SH-SY5Y (cell line): ENCODE data around the gene PFDN1.

Experiments used
- GATA2 ChIP-seq: IDR thresholded peaks from 2 replicates; pipeline ENCODE4 v1.6.1; 2011; ENCODE audit warnings: mild to moderate bottlenecking, low read depth, low read length
- GATA3 ChIP-seq: IDR thresholded peaks from 2 replicates; pipeline ENCODE4 v1.6.1; 2011; ENCODE audit warnings: low read depth, mild to moderate bottlenecking, low read length, moderate library complexity

GRCh38 chr5:140207250-140207964 is 95.5 kb downstream of the PFDN1 start:
- no peak for TF ChIP-seq GATA2
- no peak for TF ChIP-seq GATA3
